ENCODE measurements around the gene TSPEAR.
"Not testable (repeated sequence)": the region's sequence is repeated elsewhere in the genome, so short reads cannot be mapped to it uniquely, and the experiment has no call there.

TSPEAR gene

DNA sequence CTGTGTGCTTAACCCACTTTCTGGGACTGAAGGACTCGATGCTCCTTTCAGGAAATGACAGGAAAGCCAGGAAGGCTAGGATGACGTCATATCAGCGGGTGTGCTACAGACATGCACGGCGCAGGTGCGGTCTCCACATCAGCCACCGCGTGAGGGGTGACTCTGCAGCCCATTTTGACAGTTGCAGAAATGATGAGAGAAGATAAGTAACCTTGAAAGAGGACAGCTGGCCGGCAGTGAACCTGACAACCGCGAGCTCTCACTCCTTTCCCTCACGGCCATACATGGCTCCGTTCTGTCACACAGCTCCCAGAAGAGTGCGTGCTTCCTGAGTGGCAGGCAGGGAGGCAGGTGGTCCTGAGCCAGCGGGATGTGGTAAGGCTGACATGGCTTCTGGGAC is 129.3 kb downstream of the TSPEAR start:
- no peak for DNase-seq

- no peak for DNase-seq
These were observed 130.2 kb downstream of the TSPEAR start for GRCh38 chr21:44581158-44581557.

DNA sequence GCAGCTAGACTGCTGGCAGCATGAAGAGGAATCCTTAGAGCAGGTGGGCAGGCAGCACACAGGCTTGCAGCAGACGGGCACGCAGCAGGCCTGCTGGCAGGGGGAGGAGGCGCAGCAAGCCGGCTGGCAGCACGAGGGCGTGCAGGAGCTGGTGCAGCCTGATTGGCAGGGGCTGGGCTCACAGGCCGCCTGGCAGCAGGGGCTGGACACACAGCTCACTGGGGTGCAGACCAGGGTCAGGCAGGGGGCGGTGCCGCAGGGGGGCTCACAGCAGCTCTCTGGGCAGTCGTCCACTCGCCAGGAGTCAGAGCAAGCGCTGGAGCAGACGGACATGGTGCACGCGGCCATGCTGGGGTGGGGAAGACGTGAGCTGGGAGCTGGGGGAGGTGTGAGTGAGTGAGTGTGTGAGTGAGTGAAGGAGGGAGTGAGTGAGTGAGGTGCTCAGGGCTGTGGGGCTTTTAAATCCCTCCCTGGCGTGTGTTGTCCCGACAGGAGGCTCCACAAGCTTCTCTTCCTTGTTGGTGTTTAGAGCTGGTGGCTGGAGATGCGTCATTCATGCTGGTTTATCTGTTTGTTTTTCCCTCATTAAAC is 131.0 kb downstream of the TSPEAR start, which contains the start of gene KRTAP10-5:
Gene KRTAP10-5 (minus strand): TSS at position 374 of the 591 bp plus-strand sequence. CDS start 26 bp downstream, at position 348.
- DNase-seq: not testable (repeated sequence)

- DNase-seq: no peak
These were observed 131.6 kb downstream of the TSPEAR start for GRCh38 chr21:44579833-44580144.

GRCh38 chr21:44579056-44579832 is 132.1 kb downstream of the TSPEAR start:
- DNase-seq: no peak

- no peak for DNase-seq
These were observed 132.9 kb downstream of the TSPEAR start for GRCh38 chr21:44578371-44579055.

DNA sequence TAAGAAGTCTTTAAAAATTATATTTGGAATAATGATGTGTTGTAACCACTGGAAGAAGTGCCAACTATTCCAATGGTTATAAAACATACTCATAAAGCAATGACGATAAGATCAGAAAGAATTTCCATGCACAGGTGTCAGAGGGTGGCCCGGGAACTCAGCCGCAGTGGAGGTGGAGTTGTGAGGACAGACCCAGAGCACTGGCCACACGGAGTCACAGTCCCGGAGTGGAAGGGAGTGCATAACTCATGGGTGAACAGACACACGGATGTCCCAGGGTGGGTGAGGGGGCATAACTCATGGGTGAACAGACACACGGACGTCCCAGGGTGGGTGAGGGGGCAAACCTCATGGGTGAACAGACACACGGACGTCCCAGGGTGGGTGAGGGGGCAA is 135.3 kb downstream of the TSPEAR start:
- no peak for DNase-seq

DNA sequence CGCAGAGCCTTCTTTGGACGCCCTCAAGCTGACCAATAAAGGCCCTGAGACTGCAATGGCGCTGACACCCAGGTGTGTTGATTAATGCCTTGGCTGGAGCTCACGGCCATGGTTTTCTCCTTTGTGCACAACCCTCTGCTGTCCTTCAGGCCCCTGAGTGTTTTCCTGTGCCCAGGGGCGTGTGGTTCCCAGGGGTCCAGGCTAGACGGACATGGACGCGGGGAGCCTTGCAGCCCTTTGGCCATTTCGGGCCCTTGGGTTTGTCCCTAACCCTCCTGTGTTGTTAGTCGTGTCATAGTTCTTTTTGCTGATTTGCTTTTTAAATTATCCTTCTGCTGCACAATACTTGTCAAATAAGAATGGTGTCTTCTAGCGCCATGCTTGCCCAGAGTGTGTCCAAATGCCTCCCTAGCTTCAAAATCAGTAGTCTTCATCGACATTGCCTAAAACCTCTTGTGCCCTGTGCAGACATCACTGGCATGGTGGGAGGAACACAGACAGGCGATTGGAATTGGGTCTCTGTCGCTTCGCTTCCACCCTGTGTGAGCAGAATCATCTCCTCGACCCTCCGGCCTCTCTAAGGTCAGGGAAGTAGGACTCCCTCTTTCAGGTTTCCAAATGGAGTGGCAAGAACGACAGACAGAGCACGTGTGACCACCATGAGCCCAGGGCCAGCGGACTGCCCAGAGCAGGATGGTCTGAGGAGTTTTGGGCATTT is 135.9 kb downstream of the TSPEAR start:
- DNase-seq: no peak

GRCh38 chr21:44574457-44575306 is 136.7 kb downstream of the TSPEAR start:
- peak in 1 of 5 experiments; percentile 19 for DNase-seq

GRCh38 chr21:44573630-44574456 is 137.5 kb downstream of the TSPEAR start, which contains the start of gene KRTAP10-4:
KRTAP10-4 (plus strand) TSS chr21:44573729; CDS start chr21:44573759, 30 bp downstream.
- not testable (repeated sequence) for DNase-seq

GRCh38 chr21:44572959-44573583 is 138.3 kb downstream of the TSPEAR start:
- no peak for DNase-seq

- DNase-seq: no peak
These were observed 139.3 kb downstream of the TSPEAR start for GRCh38 chr21:44571844-44572782.

- DNase-seq: no peak
These were observed 140.1 kb downstream of the TSPEAR start for GRCh38 chr21:44571296-44571695.

DNA sequence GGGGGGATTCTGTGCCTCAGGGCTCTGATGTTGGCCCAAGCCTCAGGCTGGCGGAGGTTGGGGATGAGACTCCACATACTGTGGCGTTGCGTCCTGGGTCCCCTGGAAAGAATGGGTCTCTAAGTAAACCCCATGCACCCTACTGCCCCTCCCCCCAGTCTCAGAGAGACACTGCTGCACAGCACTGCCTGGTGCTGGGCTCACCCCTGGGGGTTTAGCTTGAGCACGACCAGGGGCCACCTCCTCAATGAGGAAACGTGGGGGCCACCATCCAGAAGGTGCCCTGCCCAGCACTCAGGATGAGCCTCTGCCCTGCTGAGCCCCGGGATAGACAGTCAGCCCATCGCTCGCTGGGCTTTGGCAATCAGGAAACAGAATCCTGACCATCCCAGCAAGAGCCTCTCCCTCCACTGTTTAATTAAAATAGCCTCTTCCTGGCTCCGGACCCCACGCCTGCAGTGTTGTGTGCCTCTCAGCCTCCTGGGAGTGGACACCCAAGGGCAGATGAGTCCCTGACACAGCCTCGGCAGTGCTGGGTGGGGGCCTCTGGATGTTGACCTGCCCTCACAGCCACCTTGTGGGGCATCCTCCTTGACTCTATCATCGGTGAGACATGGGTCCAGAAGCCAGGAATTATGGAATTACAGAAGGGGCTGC is 141.4 kb downstream of the TSPEAR start:
- no peak for DNase-seq

DNA sequence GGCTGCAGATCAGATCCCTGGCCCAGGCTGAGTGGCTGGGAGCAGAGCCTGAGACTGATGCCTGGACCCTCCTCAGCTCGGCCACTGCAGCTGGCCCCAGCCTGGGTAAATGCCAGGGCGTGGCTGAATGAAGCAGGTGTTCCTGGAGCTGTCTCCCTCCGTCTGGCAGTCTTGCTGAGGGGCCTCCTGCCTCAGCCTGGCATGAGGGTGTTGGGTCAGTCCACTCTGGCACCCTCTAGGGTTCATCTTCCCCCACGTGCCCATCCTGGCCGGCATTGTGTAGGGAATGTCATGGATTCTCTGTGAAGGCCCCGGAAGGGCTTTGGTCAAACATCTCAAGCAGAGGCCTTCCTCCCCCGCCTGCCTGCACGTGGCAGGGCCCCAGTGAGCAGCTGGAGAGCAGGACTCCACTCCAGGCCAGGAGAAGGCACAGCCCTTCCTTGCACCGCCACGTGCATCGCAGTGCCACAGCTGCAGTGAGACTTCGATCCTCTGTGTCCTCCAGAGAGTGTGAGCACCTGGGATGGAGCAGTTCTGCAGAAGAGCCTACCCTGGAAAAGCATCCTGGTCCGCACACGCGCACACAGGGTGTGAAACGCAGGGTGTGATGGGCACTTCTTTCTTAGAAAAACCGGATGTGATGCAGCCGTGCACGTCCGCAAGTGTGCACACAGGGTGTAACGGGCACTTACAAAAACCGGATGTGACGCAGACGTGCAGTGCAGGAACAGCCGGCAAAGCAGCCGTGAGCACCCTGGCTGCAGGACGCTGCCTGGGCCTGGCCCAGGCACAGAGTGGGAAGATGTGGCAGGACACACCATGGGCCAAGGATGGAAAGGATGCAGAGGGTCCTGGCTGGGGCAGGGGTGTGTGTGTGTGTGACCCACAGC is 142.5 kb downstream of the TSPEAR start:
- DNase-seq: no peak

DNA sequence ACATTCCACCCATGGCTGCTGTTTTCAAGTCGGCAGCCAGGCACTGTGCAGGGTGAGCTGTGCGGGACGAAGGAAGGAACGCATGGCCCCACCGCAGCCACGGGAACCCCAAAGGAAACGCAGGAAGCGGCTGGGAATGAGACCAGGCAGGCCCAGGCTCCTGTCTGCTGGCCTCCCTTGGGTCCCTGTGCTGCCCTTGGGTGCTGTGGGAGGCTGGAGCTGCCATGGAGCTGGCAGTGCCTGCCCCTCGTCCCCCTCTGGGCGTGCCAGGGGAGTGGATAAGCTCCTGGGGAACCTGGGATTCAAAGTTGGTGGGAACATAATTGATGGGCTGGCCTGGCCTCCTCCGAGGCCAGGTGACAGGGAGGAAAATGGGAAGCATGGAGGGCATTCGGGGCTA is 143.1 kb downstream of the TSPEAR start:
- no peak for DNase-seq

- no peak for DNase-seq
These were observed 143.7 kb downstream of the TSPEAR start for GRCh38 chr21:44567481-44568171.

Measured in T-helper 2 cell (primary cell).